GM12874 (cell line): ENCODE measurements around the gene CERKL.

Source experiments
- CTCF ChIP-seq: IDR thresholded peaks from 2 replicates; pipeline ENCODE4 v1.5.1; 2011; ENCODE audit warnings: low read depth, mild to moderate bottlenecking, control low read depth, low read length, moderate library complexity; ENCODE audit not compliant: insufficient read depth

The CERKL gene

DNA sequence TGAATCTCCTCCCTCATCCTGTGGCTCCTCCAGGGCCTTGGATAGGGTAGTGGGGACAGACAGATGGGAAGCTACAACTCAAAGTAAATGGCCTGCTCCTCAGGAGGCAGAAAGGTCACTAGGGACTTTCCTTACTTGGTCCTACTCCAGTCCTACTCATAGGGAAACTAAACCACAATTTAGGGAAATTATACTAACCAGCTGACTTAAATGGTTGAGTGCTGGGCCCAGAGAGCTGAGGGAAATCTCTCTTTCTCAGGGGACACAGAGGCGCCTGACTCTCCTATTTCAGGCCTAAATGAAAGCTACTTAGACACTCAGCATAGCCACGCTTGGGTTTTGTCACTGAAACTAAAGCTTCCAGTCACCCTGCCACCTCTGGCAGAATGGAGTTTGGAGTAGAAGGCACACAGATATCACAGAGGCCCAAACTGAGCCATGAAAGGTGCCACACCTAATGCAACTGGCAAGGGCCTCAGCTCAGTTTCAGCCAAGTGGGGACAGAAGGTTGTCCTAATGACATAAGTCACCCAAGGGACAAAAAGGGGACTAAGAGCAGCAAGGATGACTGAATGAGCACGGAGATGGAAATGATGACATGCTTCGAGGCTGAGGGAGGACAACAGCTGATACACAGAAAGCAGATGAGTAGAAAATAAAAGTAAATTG, 24.0 kb downstream of the CERKL start:
- TF ChIP-seq CTCF, result no peak

DNA sequence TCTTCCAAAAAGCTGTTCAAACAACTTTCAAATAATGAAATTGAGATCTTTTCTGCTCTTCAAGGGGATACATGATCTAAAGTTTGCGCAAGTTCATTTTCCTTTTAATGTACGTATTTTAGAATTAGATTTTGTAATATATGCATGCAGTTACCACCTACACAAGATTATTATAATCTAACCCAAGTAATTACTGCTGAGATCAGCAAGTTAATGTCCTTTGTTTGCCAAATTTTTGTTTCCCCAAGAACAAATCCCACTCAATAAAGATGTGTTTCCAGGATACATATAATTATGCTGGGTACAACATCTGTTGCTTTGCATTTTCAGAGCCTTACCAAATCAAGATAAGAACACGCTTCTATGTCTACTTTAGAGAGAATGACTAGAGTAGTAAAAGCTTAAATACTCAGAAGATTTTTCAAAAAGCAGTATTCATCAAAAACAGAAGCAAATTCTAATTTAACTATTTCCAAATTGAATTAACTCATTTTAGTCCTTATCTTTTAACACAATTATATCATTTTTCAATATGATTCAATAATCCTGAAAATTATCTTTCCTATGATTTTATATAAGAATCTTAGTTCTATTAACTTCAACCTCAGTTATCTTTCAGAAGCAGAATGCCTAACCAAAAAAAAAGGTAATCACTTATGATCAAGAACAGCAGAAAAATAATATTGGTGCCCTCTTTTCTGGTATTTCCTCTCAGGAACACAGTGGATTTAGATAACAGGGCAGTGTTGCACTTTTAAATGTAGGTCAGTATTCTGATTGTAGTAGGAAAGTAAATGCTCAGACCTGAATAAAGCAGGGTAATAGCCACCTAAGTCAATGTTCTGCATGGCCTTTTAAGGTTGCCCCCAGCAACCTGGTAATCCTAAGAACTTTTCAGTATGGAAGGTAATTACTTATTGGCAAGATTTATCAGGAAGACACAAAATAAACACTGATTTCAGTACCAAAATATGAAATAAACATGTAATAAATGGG, 28.0 kb downstream of the CERKL start:
- TF ChIP-seq CTCF, result no peak

DNA sequence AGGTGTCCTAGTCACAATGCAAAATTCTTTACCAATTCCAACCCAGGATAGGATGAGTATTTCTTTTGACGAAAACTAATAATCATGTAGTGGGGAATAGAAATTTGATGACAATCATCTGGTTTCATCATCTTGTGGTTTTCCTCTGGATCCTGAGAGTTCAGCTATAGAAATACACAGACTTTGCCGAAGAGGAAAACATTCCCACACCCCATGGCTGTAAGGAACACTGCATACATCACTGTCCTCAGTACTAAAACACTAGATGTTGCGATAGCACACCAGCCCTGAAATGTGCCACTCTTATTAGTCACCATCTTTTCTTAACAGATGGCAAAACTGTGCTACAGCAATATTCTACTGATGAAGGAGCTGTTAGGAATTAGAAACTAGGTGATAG, 29.4 kb downstream of the CERKL start:
- no peak for TF ChIP-seq CTCF

- no peak for TF ChIP-seq CTCF
These were observed 30.2 kb downstream of the CERKL start for GRCh38 chr2:181626671-181627070.

DNA sequence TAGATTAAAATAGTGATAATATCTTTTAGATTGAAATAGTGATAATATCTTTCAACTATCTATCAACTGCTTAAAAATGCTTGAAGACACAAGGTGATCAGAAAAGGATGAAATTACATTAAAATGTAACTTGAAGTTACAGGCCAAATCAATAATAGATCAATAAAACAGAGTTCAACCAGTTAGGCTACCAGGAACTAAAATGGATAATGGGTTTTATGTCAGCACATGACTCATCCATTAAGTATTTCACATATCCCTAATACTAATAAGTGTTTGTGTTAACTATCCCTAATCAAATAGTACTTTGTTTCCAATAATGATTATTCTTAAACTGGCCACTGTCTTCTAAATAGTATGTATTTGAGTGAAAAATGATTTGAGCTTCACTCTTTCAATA, 33.7 kb downstream of the CERKL start:
- TF ChIP-seq CTCF, result no peak

DNA sequence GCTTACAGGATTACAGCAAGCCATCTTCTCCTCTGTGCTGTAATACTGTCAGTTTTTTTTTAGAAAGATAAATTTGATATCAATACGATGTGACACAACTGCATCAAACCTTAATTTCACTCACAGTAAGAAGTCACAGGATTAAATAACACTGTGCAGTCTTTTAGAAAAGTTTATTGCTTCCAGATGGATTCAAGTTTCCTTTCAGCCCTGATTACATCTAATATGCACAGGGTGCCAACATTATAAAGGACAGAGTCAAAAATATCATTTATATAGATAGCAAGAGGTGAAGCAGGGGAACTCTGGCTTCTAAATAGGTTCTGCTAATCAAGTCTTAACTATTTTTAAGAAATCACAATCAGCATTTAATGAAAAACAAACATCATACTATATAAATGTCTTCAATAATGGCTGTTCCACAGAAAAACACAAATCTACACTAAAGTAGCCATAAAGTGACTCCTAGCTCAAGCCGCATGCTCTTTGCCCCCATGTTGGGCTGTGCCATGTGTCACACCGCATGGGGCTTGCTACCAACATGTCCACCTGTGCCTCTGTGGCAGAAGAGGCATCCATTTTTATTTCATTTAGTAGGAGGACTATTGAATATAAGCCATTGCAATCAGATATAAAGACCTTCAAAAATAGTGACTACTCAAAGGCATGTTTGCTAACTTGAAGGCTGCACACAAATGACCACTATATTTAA, 35.0 kb downstream of the CERKL start:
- TF ChIP-seq CTCF, result no peak

- no peak for TF ChIP-seq CTCF
These were observed 37.4 kb downstream of the CERKL start for GRCh38 chr2:181619516-181619915.
